Breast epithelium (tissue), 4 donors: ENCODE results near the gene PITRM1. TPM values are rescaled to one million over a fixed set of nuclear protein-coding genes. Genes with fewer than 3 reads are reported as not detected.

ENCODE experiments used
- DNase-seq, 2 donors: peaks; one replicate each; pipeline ENCODE4 v3.0.0-alpha.2; 2019; ENCODE audit warnings: low spot score in 2 of 2
- H3K27ac ChIP-seq, 2 donors: fragments of 200-600 bp; sonication (generic) in 1 of 2; one replicate each; pipeline ENCODE4 v1.5.1; 2016 to 2019; ENCODE audit warnings: mild to moderate bottlenecking in 1 of 2
- H3K27me3 ChIP-seq, 2 donors: fragments of 200-600 bp; sonication (generic) in 1 of 2; one replicate each; pipeline versions ENCODE4 v1.5.1 to v1.6.0; 2017 to 2019; ENCODE audit warnings: control low read depth in 1 of 2, mild to moderate bottlenecking in 1 of 2
- H3K36me3 ChIP-seq: fragments of 200-600 bp; one replicate; pipeline ENCODE4 v1.5.1; 2019
- H3K4me1 ChIP-seq, 2 donors: fragments of 200-600 bp; sonication (generic); one replicate each; pipeline ENCODE4 v1.5.1; 2016 to 2019; ENCODE audit warnings: control low read depth in 1 of 2
- H3K4me3 ChIP-seq, 3 donors: fragments of 200-600 bp; sonication (generic); 1 replicate in 2 of 3; 2 replicates in 1 of 3; pipeline ENCODE4 v1.5.1; 2016 to 2019; ENCODE audit warnings: mild to moderate bottlenecking in 3 of 3, moderate library complexity in 2 of 3
- H3K9me3 ChIP-seq, 2 donors: fragments of 200-600 bp; sonication (generic) in 1 of 2; one replicate each; pipeline ENCODE4 v1.5.1; 2016 to 2019; ENCODE audit warnings: control low read depth in 1 of 2
- POLR2A ChIP-seq: fragments of 450-650 bp; IDR thresholded peaks from one replicate; pipeline ENCODE4 v1.6.1; 2016; ENCODE audit warnings: antibody characterized with exemption, mild to moderate bottlenecking, moderate library complexity
- POLR2AphosphoS5 ChIP-seq, 3 donors: sonication (generic); formaldehyde crosslinking; IDR thresholded peaks; one replicate each; pipeline ENCODE4 v1.6.1; 2017; ENCODE audit warnings: antibody characterized with exemption in 3 of 3
- intact Hi-C: fragments of 100-400 bp; cut with DNase I; formaldehyde crosslinking; loops from one replicate; pipeline ENCODE4 v1.15.1; 2023; ENCODE audit warnings: low total_unique reads
- total RNA-seq, 3 donors: library from RNA; depleted of rRNA; stranded (reverse); fragments of >200 nt; gene quantifications; one replicate each; pipeline ENCODE4 v1.1.0, GENCODE V29; 2016
- TF ChIP-seq, protein P1 (sequence below), 3 donors: fragments of 450-650 bp; IDR thresholded peaks; one replicate each; pipeline ENCODE4 v1.5.1; 2016 to 2017; ENCODE audit warnings: antibody characterized with exemption in 3 of 3, mild to moderate bottlenecking in 3 of 3, moderate library complexity in 3 of 3

PITRM1 gene
- total RNA-seq, 3 donors from 2014 or later = 64.9 to 76.0 (median 75.8) TPM

DNA sequence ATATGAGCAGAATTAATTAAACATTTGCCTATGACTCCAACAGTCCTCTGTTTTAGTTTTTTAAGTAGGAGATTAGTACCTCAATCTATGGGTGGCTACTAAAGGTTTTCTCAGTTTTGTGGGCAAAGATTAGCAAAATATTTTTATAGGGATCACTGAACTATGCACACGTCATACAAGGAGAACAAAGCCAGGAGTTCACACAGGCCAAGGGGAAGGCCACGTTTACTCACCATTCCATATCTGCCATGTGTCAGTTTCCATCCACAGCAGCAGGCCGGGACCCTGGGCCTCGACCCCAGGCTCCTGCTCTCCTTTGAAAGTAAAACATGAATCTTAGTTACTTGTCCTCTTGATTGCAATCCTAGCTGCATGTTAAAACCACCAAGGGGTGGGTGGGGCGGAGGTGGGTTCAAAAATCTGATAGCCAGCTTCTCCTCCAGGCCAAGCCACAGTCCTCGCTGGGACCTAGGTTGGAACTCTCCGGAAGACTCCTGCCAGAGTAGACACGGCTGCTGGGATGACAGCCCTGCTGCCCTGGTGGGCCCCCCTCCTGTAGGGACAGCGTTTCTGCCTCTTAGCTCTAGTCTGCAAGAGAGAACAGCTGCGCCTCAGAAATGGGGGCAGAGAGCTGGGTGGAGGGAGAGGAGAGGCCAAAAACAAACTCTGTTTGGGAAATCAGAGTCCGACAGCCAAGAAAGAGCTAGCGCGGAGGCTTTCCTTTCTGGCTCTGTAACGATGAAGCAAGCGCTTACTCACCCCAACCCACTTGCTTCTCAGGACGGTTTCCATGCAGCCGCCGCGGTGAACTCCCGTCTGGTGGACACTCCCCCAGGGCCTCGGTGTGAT lies 35.6 kb downstream of the PITRM1 start:
- Histone ChIP-seq H3K4me1 (no peaks in the 10 kb centered on the region), H3K27me3 (no peaks in the 10 kb centered on the region), H3K36me3 (peaks cover 14% of the 10 kb centered on the region), H3K9me3 (no peaks in the 10 kb centered on the region), H3K27ac (peak overlapping the region in 1 of 2 donors; percentile 70), H3K4me3 (peak overlapping the region in 1 of 3 donors; percentile 31)
- DNase-seq = no peak
- TF ChIP-seq, protein P1, sequence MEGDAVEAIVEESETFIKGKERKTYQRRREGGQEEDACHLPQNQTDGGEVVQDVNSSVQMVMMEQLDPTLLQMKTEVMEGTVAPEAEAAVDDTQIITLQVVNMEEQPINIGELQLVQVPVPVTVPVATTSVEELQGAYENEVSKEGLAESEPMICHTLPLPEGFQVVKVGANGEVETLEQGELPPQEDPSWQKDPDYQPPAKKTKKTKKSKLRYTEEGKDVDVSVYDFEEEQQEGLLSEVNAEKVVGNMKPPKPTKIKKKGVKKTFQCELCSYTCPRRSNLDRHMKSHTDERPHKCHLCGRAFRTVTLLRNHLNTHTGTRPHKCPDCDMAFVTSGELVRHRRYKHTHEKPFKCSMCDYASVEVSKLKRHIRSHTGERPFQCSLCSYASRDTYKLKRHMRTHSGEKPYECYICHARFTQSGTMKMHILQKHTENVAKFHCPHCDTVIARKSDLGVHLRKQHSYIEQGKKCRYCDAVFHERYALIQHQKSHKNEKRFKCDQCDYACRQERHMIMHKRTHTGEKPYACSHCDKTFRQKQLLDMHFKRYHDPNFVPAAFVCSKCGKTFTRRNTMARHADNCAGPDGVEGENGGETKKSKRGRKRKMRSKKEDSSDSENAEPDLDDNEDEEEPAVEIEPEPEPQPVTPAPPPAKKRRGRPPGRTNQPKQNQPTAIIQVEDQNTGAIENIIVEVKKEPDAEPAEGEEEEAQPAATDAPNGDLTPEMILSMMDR (IDR thresholded peaks at IDR 0.05) = no peak
- TF ChIP-seq POLR2AphosphoS5 (IDR thresholded peaks at IDR 0.05) = peak in 1 of 3 donors; percentile 31
- intact Hi-C loops = loop anchor here (1.0 kb wide), 1 partner anchor 25 kb away; no protein-coding TSS in a partner anchor

DNA sequence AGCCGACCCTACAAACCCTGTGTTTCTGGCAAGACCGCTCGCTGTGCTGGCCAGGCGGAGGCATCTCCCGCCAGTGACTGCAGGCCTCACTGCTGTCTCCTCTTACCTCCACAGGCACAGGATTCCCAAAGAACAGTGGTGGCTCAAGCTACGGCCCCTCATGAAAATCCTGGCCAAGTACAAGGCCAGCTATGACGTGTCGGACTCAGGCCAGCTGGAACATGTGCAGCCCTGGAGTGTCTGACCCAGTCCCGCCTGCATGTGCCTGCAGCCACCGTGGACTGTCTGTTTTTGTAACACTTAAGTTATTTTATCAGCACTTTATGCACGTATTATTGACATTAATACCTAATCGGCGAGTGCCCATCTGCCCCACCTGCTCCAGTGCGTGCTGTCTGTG lies 36.2 kb downstream of the PITRM1 start:
- TF ChIP-seq, protein P1 (IDR thresholded peaks at IDR 0.05) = no peak
- no peak for TF ChIP-seq POLR2A
- TF ChIP-seq POLR2AphosphoS5 (IDR thresholded peaks at IDR 0.05) = no peak
- intact Hi-C loops = loop anchor here (1.0 kb wide), 1 partner anchor 26 kb away; no protein-coding TSS in a partner anchor
- no peak for DNase-seq
- no peaks in the 10 kb centered on the region for H3K9me3 ChIP-seq
- no peak overlapping the region for H3K4me3 ChIP-seq
- no peaks in the 10 kb centered on the region for H3K4me1 ChIP-seq
- H3K27me3 ChIP-seq = no peaks in the 10 kb centered on the region
- peak overlapping the region in 1 of 2 donors; percentile 70 for H3K27ac ChIP-seq
- peaks cover 14% of the 10 kb centered on the region for H3K36me3 ChIP-seq

DNA sequence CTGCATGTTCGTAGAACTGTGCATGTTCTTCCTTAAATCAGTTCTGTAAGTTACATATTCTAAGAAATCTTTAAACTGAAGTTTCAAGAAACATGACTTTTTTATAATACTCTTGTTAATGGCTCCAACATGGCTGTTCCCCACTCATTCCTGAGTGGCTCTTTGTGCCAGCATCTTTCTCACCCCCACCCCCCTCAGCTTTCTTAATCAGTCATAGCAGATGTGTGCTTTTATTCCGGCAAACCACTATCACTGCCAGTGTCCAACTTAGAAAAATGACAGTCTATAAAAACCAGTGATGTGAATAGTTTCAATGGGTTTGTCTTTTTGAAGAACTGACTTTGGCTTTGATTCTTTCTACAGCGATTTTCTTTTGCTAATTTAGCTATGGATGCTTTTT lies 37.6 kb downstream of the PITRM1 start:
- Histone ChIP-seq H3K27ac (no peak overlapping the region), H3K27me3 (no peaks in the 10 kb centered on the region), H3K36me3 (peaks cover 10% of the 10 kb centered on the region), H3K9me3 (no peaks in the 10 kb centered on the region), H3K4me1 (no peaks in the 10 kb centered on the region), H3K4me3 (no peak overlapping the region)
- intact Hi-C loops = no loop called here
- DNase-seq = no peak
- TF ChIP-seq POLR2AphosphoS5 (IDR thresholded peaks at IDR 0.05) = no peak
- TF ChIP-seq, protein P1 (IDR thresholded peaks at IDR 0.05) = no peak
- no peak for TF ChIP-seq POLR2A

DNA sequence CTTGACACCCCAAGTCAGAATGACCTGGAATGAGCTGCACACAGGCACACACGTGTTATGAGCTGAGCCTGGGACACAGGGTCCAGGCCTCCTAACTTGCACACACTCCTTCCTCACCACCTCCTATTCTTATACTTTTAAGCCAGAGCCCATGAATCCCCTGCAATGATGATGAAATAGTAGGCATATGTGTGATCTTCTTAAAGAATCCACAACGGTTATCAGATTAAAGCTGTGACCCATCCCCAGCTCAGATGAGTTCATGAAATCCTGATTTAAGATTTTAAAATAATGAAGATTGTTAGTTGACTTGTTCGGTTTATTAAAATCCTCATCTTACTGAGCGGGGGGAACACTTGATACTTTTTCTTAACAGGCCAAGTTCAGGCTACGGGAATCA lies 38.6 kb downstream of the PITRM1 start:
- H3K9me3 ChIP-seq = no peaks in the 10 kb centered on the region

More for the DNA sequence above, 38.6 kb downstream of the PITRM1 start:
- Histone ChIP-seq H3K4me1 (no peaks in the 10 kb centered on the region), H3K27ac (no peak overlapping the region), H3K36me3 (peaks cover 8% of the 10 kb centered on the region), H3K4me3 (no peak overlapping the region), H3K27me3 (no peaks in the 10 kb centered on the region)
- no peak for DNase-seq
- intact Hi-C loops = no loop called here
- no peak for TF ChIP-seq POLR2AphosphoS5 (IDR thresholded peaks at IDR 0.05)
- TF ChIP-seq POLR2A = no peak
- TF ChIP-seq, protein P1 (IDR thresholded peaks at IDR 0.05) = no peak
